ENCODE measurements around the gene MYH7B.

DNA sequence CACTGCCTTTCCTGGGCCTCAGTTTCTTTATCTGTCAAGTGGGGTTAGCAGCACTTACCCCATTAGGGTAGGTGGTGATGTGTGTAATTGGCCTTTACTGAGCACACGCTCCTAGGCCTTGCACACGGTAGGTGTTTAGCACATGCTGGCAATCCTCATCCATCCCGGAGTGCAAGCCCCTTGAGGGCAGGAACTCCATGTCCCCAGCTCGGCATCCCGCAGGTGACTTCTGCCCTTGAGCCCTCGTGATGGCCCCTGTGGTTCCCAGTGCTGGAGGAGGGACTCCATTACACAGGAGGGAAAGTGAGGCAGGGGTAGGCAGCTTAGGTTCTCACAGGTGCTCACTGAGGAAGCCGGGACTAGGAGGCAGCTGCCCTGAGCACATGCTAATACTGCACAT is 40.0 kb downstream of the MYH7B start:
- TF ChIP-seq, protein P1, sequence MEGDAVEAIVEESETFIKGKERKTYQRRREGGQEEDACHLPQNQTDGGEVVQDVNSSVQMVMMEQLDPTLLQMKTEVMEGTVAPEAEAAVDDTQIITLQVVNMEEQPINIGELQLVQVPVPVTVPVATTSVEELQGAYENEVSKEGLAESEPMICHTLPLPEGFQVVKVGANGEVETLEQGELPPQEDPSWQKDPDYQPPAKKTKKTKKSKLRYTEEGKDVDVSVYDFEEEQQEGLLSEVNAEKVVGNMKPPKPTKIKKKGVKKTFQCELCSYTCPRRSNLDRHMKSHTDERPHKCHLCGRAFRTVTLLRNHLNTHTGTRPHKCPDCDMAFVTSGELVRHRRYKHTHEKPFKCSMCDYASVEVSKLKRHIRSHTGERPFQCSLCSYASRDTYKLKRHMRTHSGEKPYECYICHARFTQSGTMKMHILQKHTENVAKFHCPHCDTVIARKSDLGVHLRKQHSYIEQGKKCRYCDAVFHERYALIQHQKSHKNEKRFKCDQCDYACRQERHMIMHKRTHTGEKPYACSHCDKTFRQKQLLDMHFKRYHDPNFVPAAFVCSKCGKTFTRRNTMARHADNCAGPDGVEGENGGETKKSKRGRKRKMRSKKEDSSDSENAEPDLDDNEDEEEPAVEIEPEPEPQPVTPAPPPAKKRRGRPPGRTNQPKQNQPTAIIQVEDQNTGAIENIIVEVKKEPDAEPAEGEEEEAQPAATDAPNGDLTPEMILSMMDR (IDR thresholded peaks at IDR 0.05) = no peak
- TF ChIP-seq ZFX (IDR thresholded peaks at IDR 0.05; ENCODE audit: borderline replicate concordance) = no peak
